A549 (cell line): Measurements from ENCODE around the gene TBCEL. TPM values are rescaled to one million over a fixed set of nuclear protein-coding genes. Genes with fewer than 3 reads are reported as not detected.

Experiments used
- ATAC-seq, 2 experiments: fragments of 200-7000 bp in 1 of 2; fragments of >200 bp in 1 of 2; cut with Nextera tagmentation in 1 of 2; cut with Tn5 transposase in 1 of 2; 3 replicates each; pipeline versions ENCODE4 v1.8.0 to v1.9.1; 2018 to 2020; ENCODE audit warnings: mild to moderate bottlenecking in 1 of 2, moderate library complexity in 1 of 2
- CTCF ChIA-PET: fragments of 300-600 bp; sonication (Branson Sonifier 250); formaldehyde crosslinking; extraction: SDS; loops from one replicate; lab custom pipeline; 2021; ENCODE audit warnings: antibody characterized with exemption, inconsistent platforms; lab: Yijun Ruan, JAX
- POLR2A ChIA-PET: fragments of 350-600 bp; formaldehyde crosslinking; extraction: SDS; loops from one replicate; lab custom pipeline; 2021; ENCODE audit warnings: antibody characterized with exemption, inconsistent platforms; lab: Yijun Ruan, JAX
- DNase-seq, 2 experiments: peaks; one replicate each; pipeline versions ENCODE4 v3.0.0 to v3.0.0-alpha.2; 2011 to 2016; ENCODE audit warnings: low read depth in 1 of 2, low spot score in 1 of 2
- FAIRE-seq: peaks from 2 replicates; lab custom pipeline; 2011; peaks lifted over from hg19 to GRCh38; lab: Jason Lieb, UNC
- H3K27ac ChIP-seq, 2 experiments: fragments of >200 bp; sonication (Bioruptor Twin); formaldehyde crosslinking; 3 replicates each; pipeline ENCODE4 v1.5.1; 2016 to 2017
- H3K4me1 ChIP-seq: fragments of >200 bp; sonication (Bioruptor Twin); formaldehyde crosslinking; 3 replicates; pipeline ENCODE4 v1.6.1; 2016
- H3K4me2 ChIP-seq: fragments of >200 bp; sonication (Bioruptor Twin); formaldehyde crosslinking; 3 replicates; pipeline ENCODE4 v1.6.1; 2016
- H3K4me3 ChIP-seq: fragments of >200 bp; sonication (Bioruptor Twin); formaldehyde crosslinking; 3 replicates; pipeline ENCODE4 v1.5.1; 2016
- H3K9me3 ChIP-seq: fragments of >200 bp; sonication (Bioruptor Twin); formaldehyde crosslinking; 3 replicates; pipeline ENCODE4 v1.6.1; 2016
- ATOH8 ChIP-seq: fragments of 250-450 bp; sonication (Bioruptor Pico); IDR thresholded peaks from 2 replicates; pipeline ENCODE4 v1.5.0; 2020; ENCODE audit warnings: low read depth, mild to moderate bottlenecking, moderate library complexity
- BCL3 ChIP-seq: fragments of >200 bp; sonication (Bioruptor Twin); formaldehyde crosslinking; IDR thresholded peaks from 3 replicates; pipeline ENCODE4 v1.6.1; 2016
- BHLHE40 ChIP-seq: IDR thresholded peaks from 2 replicates; pipeline ENCODE4 v1.6.1; 2012; ENCODE audit warnings: low read depth, low read length, inconsistent platforms
- CBX2 ChIP-seq: fragments of 200-600 bp; sonication (generic); IDR thresholded peaks from 2 replicates; pipeline ENCODE4 v1.6.1; 2016; ENCODE audit warnings: low read depth, mild to moderate bottlenecking, borderline replicate concordance
- CEBPB ChIP-seq, 2 experiments: fragments of >200 bp in 1 of 2; sonication (Bioruptor Twin) in 1 of 2; formaldehyde crosslinking in 1 of 2; IDR thresholded peaks; 2 replicates each; pipeline ENCODE4 v1.6.1; 2012 to 2016
- CTCF ChIP-seq: fragments of >200 bp; sonication (Bioruptor Twin); formaldehyde crosslinking; IDR thresholded peaks from 3 replicates; pipeline ENCODE4 v1.5.1; 2016
- EP300 ChIP-seq, 2 experiments: fragments of >200 bp; sonication (Bioruptor Twin); formaldehyde crosslinking; IDR thresholded peaks; 2 replicates in 1 of 2; 3 replicates in 1 of 2; pipeline ENCODE4 v1.6.1; 2016 to 2017
- ESRRA ChIP-seq: fragments of 150-350 bp; IDR thresholded peaks from 2 replicates; pipeline ENCODE4 v1.6.1; 2014; ENCODE audit warnings: mild to moderate bottlenecking, low read length, borderline replicate concordance
- FOXS1 ChIP-seq: fragments of 250-450 bp; sonication (Bioruptor Pico); IDR thresholded peaks from 2 replicates; pipeline ENCODE4 v1.5.0; 2020; ENCODE audit warnings: mild to moderate bottlenecking, moderate library complexity
- HDAC2 ChIP-seq: fragments of 200-600 bp; sonication (generic); IDR thresholded peaks from 2 replicates; pipeline ENCODE4 v1.6.1; 2016
- HOXB13 ChIP-seq: fragments of 250-450 bp; sonication (Bioruptor Pico); IDR thresholded peaks from 2 replicates; pipeline ENCODE4 v1.5.0; 2020; ENCODE audit warnings: low read depth, mild to moderate bottlenecking, moderate library complexity
- JUN ChIP-seq, 2 experiments: fragments of >200 bp; sonication (Bioruptor Twin); formaldehyde crosslinking; IDR thresholded peaks; 2 replicates in 1 of 2; 3 replicates in 1 of 2; pipeline ENCODE4 v1.6.1; 2016 to 2017
- KDM1A ChIP-seq: fragments of 200-600 bp; sonication (generic); IDR thresholded peaks from 2 replicates; pipeline ENCODE4 v1.6.1; 2016; ENCODE audit warnings: low read depth, mild to moderate bottlenecking
- MAZ ChIP-seq: fragments of 150-350 bp; IDR thresholded peaks from 2 replicates; pipeline ENCODE4 v1.6.1; 2014; ENCODE audit warnings: antibody characterized with exemption, low read depth, low read length, borderline replicate concordance
- NFE2L2 ChIP-seq: fragments of 150-350 bp; conservative IDR thresholded peaks from 2 replicates; pipeline ENCODE4 v1.6.1; 2014; ENCODE audit warnings: low read length
- PBX3 ChIP-seq: IDR thresholded peaks from 2 replicates; pipeline ENCODE4 v1.6.1; 2012
- PHF8 ChIP-seq: fragments of 200-600 bp; sonication (generic); IDR thresholded peaks from 2 replicates; pipeline ENCODE4 v1.6.1; 2016; ENCODE audit warnings: low read depth, mild to moderate bottlenecking, antibody characterized with exemption, moderate library complexity, borderline replicate concordance
- POLR2A ChIP-seq: IDR thresholded peaks from 2 replicates; pipeline ENCODE4 v1.6.1; 2012; ENCODE audit warnings: mild to moderate bottlenecking, low read length
- REST ChIP-seq: fragments of 200-600 bp; sonication (generic); IDR thresholded peaks from 2 replicates; pipeline ENCODE4 v1.6.1; 2016; ENCODE audit warnings: antibody characterized with exemption, mild to moderate bottlenecking, moderate library complexity
- RNF2 ChIP-seq: fragments of 200-600 bp; sonication (generic); IDR thresholded peaks from 2 replicates; pipeline ENCODE4 v1.6.1; 2016; ENCODE audit warnings: low read depth, mild to moderate bottlenecking, antibody characterized with exemption, moderate library complexity, borderline replicate concordance
- SMC3 ChIP-seq: fragments of >200 bp; sonication (Bioruptor Twin); formaldehyde crosslinking; IDR thresholded peaks from 3 replicates; pipeline ENCODE4 v1.6.1; 2018; ENCODE audit warnings: inconsistent platforms
- SREBF2 ChIP-seq: fragments of 450-650 bp; IDR thresholded peaks from 2 replicates; pipeline ENCODE4 v1.6.1; 2014; ENCODE audit warnings: mild to moderate bottlenecking, moderate library complexity
- TFCP2L1 ChIP-seq: fragments of 250-450 bp; sonication (Bioruptor Pico); IDR thresholded peaks from 2 replicates; pipeline ENCODE4 v1.5.0; 2021; ENCODE audit warnings: mild to moderate bottlenecking
- TP53 ChIP-seq: fragments of 250-450 bp; sonication (Bioruptor Pico); IDR thresholded peaks from 2 replicates; pipeline ENCODE4 v1.5.0; 2021; ENCODE audit warnings: mild to moderate bottlenecking, moderate library complexity
- USF2 ChIP-seq: fragments of 450-650 bp; IDR thresholded peaks from 2 replicates; pipeline ENCODE4 v1.6.1; 2014; ENCODE audit warnings: antibody characterized with exemption
- ZC3H11A ChIP-seq: fragments of 450-650 bp; IDR thresholded peaks from 2 replicates; pipeline ENCODE4 v1.6.1; 2014; ENCODE audit warnings: antibody characterized with exemption, mild to moderate bottlenecking
- ZFP36 ChIP-seq: fragments of 450-650 bp; IDR thresholded peaks from 2 replicates; pipeline ENCODE4 v1.6.1; 2014; ENCODE audit warnings: borderline replicate concordance; ENCODE audit not compliant: partially characterized antibody
- ZNF302 ChIP-seq: fragments of 250-450 bp; sonication (Bioruptor Pico); IDR thresholded peaks from 2 replicates; pipeline ENCODE4 v1.9.0; 2021; ENCODE audit warnings: inconsistent platforms, mild to moderate bottlenecking, moderate library complexity
- ZSCAN20 ChIP-seq: fragments of 250-450 bp; sonication (Bioruptor Pico); IDR thresholded peaks from 2 replicates; pipeline ENCODE4 v1.8.0; 2022; ENCODE audit warnings: mild to moderate bottlenecking, moderate library complexity
- WGBS: methylation state at CpG from one replicate; pipeline ENCODE4 v1.1.6; 2017; ENCODE audit errors: missing lambda C conversion rate; 5-methylcytosine and 5-hydroxymethylcytosine counted together
- polyA plus RNA-seq, 4 experiments: library from polyadenylated mRNA; depleted of rRNA in 3 of 4; stranded (reverse); fragments of >200 nt; fragmentation: RNase III in 1 of 4; extraction: RNeasy Plus Mini Kit Qiagen cat#74134 plus additional on column Dnase treatment in 1 of 4; gene quantifications; 2 replicates in 3 of 4; 3 replicates in 1 of 4; pipeline ENCODE4 v1.2.3, GENCODE V29; 2011 to 2017

The TBCEL gene
- polyA plus RNA-seq, 2 of the 4 experiments (the other 2 are of a cell fraction): 5.9 to 11.9 TPM

GRCh38 chr11:121012091-121012490 lies 11.8 kb upstream of the TBCEL start:
- TF ChIP-seq USF2 (no peak), CBX2 (no peak), ZC3H11A (no peak), HOXB13 (CRISPR knock-in tag) (no peak), RNF2 (no peak), FOXS1 (CRISPR knock-in tag) (no peak), TP53 (CRISPR knock-in tag) (no peak), EP300 (IDR thresholded peaks at IDR 0.05) (no peak), CEBPB (IDR thresholded peaks at IDR 0.05) (no peak), ZNF302 (CRISPR knock-in tag) (no peak), MAZ (no peak), BCL3 (no peak), ATOH8 (CRISPR knock-in tag) (no peak), ZSCAN20 (CRISPR knock-in tag) (no peak)
- TF ChIP-seq, all 56 proteins: peak for 0
- DNase-seq: no peak
- CTCF ChIA-PET: no interaction called here
- no peak for ATAC-seq
- Histone ChIP-seq H3K4me3 (no peak overlapping the region), H3K4me2 (no peak overlapping the region), H3K27ac (no peak overlapping the region), H3K9me3 (no peaks in the 10 kb centered on the region), H3K4me1 (no peaks in the 10 kb centered on the region)
- WGBS: 16% methylated on average over 1 of the region's 1 CpG
- POLR2A ChIA-PET: no interaction called here
- FAIRE-seq: no peak

GRCh38 chr11:121018746-121019145 lies 5.2 kb upstream of the TBCEL start:
- H3K4me3 ChIP-seq: no peak overlapping the region
- ATAC-seq: no peak
- no peak overlapping the region for H3K27ac ChIP-seq
- H3K9me3 ChIP-seq: no peaks in the 10 kb centered on the region
- FAIRE-seq: no peak
- ChIA-PET CTCF (no interaction called here), POLR2A (no interaction called here)
- H3K4me1 ChIP-seq: 0 out of 3 replicates have a peak, but pooled peaks cover 3% of the 10 kb centered on the region
- DNase-seq: no peak
- no peak overlapping the region for H3K4me2 ChIP-seq
- WGBS: 83% methylated on average over 1 of the region's 1 CpG
- no peak for TF ChIP-seq NFE2L2
- no peak for TF ChIP-seq ATOH8 (CRISPR knock-in tag)
- no peak for TF ChIP-seq SREBF2
- TF ChIP-seq PHF8: no peak
- no peak for TF ChIP-seq ZFP36
- no peak for TF ChIP-seq KDM1A
- TF ChIP-seq CEBPB (IDR thresholded peaks at IDR 0.05): no peak
- TF ChIP-seq CTCF: no peak
- TF ChIP-seq HDAC2: no peak
- no peak for TF ChIP-seq ESRRA
- TF ChIP-seq REST: no peak
- TF ChIP-seq JUN (IDR thresholded peaks at IDR 0.05): no peak
- no peak for TF ChIP-seq ZC3H11A
- no peak for TF ChIP-seq TFCP2L1 (CRISPR knock-in tag)
- TF ChIP-seq PBX3: no peak
- TF ChIP-seq SMC3: no peak
- TF ChIP-seq POLR2A: no peak
- no peak for TF ChIP-seq BHLHE40
